ENCODE data around the gene BHLHE23.

- TF ChIP-seq ZNF8 (CRISPR knock-in tag; IDR thresholded peaks at IDR 0.05) (no peak), TSHZ2 (CRISPR knock-in tag; IDR thresholded peaks at IDR 0.05) (no peak), PATZ1 (CRISPR knock-in tag; IDR thresholded peaks at IDR 0.05; ENCODE audit: borderline replicate concordance) (no peak), POU6F1 (CRISPR knock-in tag; IDR thresholded peaks at IDR 0.05; ENCODE audit: borderline replicate concordance, low read depth) (no peak), CREB5 (CRISPR knock-in tag; IDR thresholded peaks at IDR 0.05; ENCODE audit: low read depth) (no peak), TCF4 (CRISPR knock-in tag; IDR thresholded peaks at IDR 0.05; ENCODE audit: borderline replicate concordance) (no peak), ZFP30 (CRISPR knock-in tag; IDR thresholded peaks at IDR 0.05) (peak; percentile 85), ZNF565 (CRISPR knock-in tag; conservative IDR thresholded peaks at IDR 0.05; ENCODE audit: low read depth) (no peak), OSR1 (CRISPR knock-in tag; IDR thresholded peaks at IDR 0.05) (no peak), ZNF70 (CRISPR knock-in tag; IDR thresholded peaks at IDR 0.05) (no peak), ZC3H10 (CRISPR knock-in tag; IDR thresholded peaks at IDR 0.05) (no peak)
These were observed 6.4 kb upstream of the BHLHE23 start for GRCh38 chr20:63013207-63013606.
